ENCODE results near the gene ZNF775.
A peak's percentile ranks its signal among the peaks of the same experiment; 100 is the strongest.

Gene ZNF775

GRCh38 chr7:150355666-150356059 lies 23.5 kb upstream of the ZNF775 start:
- Histone ChIP-seq H3K27me3 (ENCODE audit: control insufficient read depth, insufficient read depth, low read length) (no peaks in the 10 kb centered on the region), H3K4me3 (ENCODE audit: low read length) (no peak overlapping the region), H3K4me1 (ENCODE audit: control insufficient read depth, insufficient read depth, low read length) (peaks cover 15% of the 10 kb centered on the region), H3K9ac (ENCODE audit: low read length) (peak overlapping the region; percentile 19), H3K36me3 (ENCODE audit: control insufficient read depth, insufficient read depth, low read length) (no peaks in the 10 kb centered on the region), H3K9me3 (ENCODE audit: control insufficient read depth, low read length) (no peaks in the 10 kb centered on the region)

DNA sequence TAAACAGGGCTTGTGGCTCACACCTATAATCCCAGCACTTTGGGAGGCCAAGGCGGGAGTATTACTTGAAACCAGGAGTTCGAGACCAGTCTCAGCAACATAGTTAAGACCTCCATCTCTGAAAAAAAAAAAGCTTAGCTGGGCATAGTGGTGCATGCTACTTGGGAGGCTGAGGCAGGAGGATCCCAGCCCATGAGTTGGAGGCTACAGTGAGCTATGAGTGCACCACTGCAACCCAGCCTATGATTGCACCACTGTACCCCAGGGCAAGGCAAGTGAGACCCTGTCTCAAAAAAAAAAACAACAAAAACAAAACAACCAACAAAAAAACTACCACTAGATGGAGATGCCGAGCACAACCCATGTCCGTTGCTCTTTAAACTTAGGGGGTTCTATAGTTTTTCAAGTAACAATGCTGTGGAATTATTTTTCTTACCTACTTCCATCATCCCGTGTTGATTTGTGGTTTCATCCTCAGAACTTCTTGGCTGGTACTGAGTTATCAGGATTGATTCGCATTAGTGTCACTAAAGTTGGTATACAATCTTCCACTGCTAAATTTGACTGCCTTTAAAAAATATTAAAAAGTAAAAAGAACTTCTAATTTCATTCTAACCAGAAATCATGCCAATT lies 22.7 kb upstream of the ZNF775 start:
- H3K27me3 ChIP-seq (ENCODE audit: control insufficient read depth, insufficient read depth, low read length), result no peaks in the 10 kb centered on the region
- H3K4me3 ChIP-seq (ENCODE audit: low read length), result no peak overlapping the region
- H3K9ac ChIP-seq (ENCODE audit: low read length), result no peak overlapping the region
- no peaks in the 10 kb centered on the region for H3K9me3 ChIP-seq (ENCODE audit: control insufficient read depth, low read length)
- peaks cover 15% of the 10 kb centered on the region for H3K4me1 ChIP-seq (ENCODE audit: control insufficient read depth, insufficient read depth, low read length)
- no peaks in the 10 kb centered on the region for H3K36me3 ChIP-seq (ENCODE audit: control insufficient read depth, insufficient read depth, low read length)

DNA sequence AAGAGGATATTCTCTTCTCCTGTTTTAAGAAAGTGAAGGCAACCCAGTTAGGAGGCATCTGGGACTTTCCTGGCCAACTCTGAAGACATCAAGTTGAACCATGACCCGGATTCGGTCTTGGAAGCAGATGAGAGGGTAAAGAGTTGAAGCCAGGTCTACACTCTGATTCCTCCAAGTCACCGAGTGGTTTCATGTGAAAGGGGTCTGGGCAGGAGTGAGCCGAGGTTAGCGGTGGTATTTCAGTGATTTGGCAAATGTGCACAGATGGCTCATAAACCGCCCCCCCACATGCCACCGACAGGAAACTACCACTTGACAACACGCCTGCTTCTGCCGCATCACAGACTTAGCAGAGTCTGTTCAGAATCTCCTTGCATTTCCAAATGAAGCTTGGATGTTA lies 21.9 kb upstream of the ZNF775 start:
- H3K9ac ChIP-seq (ENCODE audit: low read length), result no peak overlapping the region

DNA sequence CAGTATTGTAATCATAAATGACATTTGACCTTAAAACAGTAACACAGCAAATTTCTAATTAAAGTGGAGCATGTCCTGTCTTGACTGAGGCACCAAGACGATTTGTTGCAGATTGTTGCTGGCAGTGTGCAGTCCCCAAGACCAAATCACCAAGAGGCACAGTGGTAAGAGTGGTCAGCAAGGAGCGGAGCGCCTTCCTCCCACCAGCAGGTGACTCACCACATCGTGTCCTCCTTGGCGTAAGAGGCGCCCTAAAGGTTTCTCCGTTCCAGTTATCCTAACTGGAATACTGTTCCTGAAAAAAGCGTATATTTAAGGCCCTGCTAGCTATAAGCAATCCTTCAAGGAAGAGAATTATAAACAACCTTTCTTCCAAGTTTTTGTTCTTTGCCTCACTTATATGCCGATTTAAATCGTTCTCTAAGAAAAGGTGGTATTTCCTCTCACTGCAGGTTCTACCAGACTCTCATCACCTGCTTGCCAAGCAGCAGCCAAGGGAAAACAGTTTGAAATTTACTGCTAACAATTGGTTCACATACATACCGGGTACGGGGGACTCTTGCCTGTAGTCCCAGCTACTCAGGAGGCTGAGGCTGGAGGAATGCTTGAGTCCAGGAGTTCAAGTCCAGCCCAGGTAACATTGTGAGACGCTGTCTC lies 21.2 kb upstream of the ZNF775 start:
- no peaks in the 10 kb centered on the region for H3K36me3 ChIP-seq (ENCODE audit: control insufficient read depth, insufficient read depth, low read length)
- H3K9ac ChIP-seq (ENCODE audit: low read length), result no peak overlapping the region
- H3K27me3 ChIP-seq (ENCODE audit: control insufficient read depth, insufficient read depth, low read length), result no peaks in the 10 kb centered on the region
- no peak overlapping the region for H3K4me3 ChIP-seq (ENCODE audit: low read length)
- H3K9me3 ChIP-seq (ENCODE audit: control insufficient read depth, low read length), result no peaks in the 10 kb centered on the region
- peaks cover 15% of the 10 kb centered on the region for H3K4me1 ChIP-seq (ENCODE audit: control insufficient read depth, insufficient read depth, low read length)

More for the DNA sequence above, 21.9 kb upstream of the ZNF775 start:
- H3K36me3 ChIP-seq (ENCODE audit: control insufficient read depth, insufficient read depth, low read length), result no peaks in the 10 kb centered on the region
- no peak overlapping the region for H3K4me3 ChIP-seq (ENCODE audit: low read length)
- H3K27me3 ChIP-seq (ENCODE audit: control insufficient read depth, insufficient read depth, low read length), result no peaks in the 10 kb centered on the region
- peaks cover 15% of the 10 kb centered on the region for H3K4me1 ChIP-seq (ENCODE audit: control insufficient read depth, insufficient read depth, low read length)
- H3K9me3 ChIP-seq (ENCODE audit: control insufficient read depth, low read length), result no peaks in the 10 kb centered on the region

DNA sequence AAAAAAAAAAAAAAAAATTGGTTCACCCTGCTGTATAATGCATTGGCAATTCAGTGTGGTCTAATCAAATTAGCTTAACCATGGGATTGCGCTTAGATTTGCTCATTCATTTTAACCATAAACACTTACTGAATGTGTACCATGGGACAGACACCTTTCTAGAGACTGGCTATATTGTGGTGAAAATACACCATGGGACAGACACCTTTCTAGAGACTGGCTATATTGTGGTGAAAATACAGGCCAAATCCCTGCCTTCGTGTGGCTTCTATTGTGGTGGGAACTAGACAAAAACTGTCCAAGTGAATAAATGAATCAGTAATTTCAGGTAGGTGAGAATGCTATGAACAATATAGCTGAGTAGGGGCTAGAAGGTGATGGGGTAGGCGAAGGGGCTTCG lies 20.7 kb upstream of the ZNF775 start:
- peaks cover 15% of the 10 kb centered on the region for H3K4me1 ChIP-seq (ENCODE audit: control insufficient read depth, insufficient read depth, low read length)
- no peak overlapping the region for H3K4me3 ChIP-seq (ENCODE audit: low read length)
- no peak overlapping the region for H3K9ac ChIP-seq (ENCODE audit: low read length)
- no peaks in the 10 kb centered on the region for H3K9me3 ChIP-seq (ENCODE audit: control insufficient read depth, low read length)
- H3K36me3 ChIP-seq (ENCODE audit: control insufficient read depth, insufficient read depth, low read length), result no peaks in the 10 kb centered on the region
- H3K27me3 ChIP-seq (ENCODE audit: control insufficient read depth, insufficient read depth, low read length), result no peaks in the 10 kb centered on the region

- Histone ChIP-seq H3K27me3 (ENCODE audit: control insufficient read depth, insufficient read depth, low read length) (no peaks in the 10 kb centered on the region), H3K9me3 (ENCODE audit: control insufficient read depth, low read length) (no peaks in the 10 kb centered on the region), H3K4me1 (ENCODE audit: control insufficient read depth, insufficient read depth, low read length) (peaks cover 15% of the 10 kb centered on the region), H3K36me3 (ENCODE audit: control insufficient read depth, insufficient read depth, low read length) (no peaks in the 10 kb centered on the region), H3K9ac (ENCODE audit: low read length) (no peak overlapping the region), H3K4me3 (ENCODE audit: low read length) (no peak overlapping the region)
Observed at GRCh38 chr7:150358988-150359621, 20.0 kb upstream of the ZNF775 start.

- Histone ChIP-seq H3K9ac (ENCODE audit: low read length) (no peak overlapping the region), H3K4me3 (ENCODE audit: low read length) (no peak overlapping the region), H3K36me3 (ENCODE audit: control insufficient read depth, insufficient read depth, low read length) (no peaks in the 10 kb centered on the region), H3K27me3 (ENCODE audit: control insufficient read depth, insufficient read depth, low read length) (no peaks in the 10 kb centered on the region), H3K9me3 (ENCODE audit: control insufficient read depth, low read length) (no peaks in the 10 kb centered on the region), H3K4me1 (ENCODE audit: control insufficient read depth, insufficient read depth, low read length) (peaks cover 15% of the 10 kb centered on the region)
Observed at GRCh38 chr7:150359622-150360362, 19.3 kb upstream of the ZNF775 start.

GRCh38 chr7:150360363-150361058 lies 18.6 kb upstream of the ZNF775 start:
- no peaks in the 10 kb centered on the region for H3K9me3 ChIP-seq (ENCODE audit: control insufficient read depth, low read length)
- H3K4me3 ChIP-seq (ENCODE audit: low read length), result no peak overlapping the region
- H3K27me3 ChIP-seq (ENCODE audit: control insufficient read depth, insufficient read depth, low read length), result no peaks in the 10 kb centered on the region
- H3K36me3 ChIP-seq (ENCODE audit: control insufficient read depth, insufficient read depth, low read length), result no peaks in the 10 kb centered on the region
- H3K9ac ChIP-seq (ENCODE audit: low read length), result no peak overlapping the region
- H3K4me1 ChIP-seq (ENCODE audit: control insufficient read depth, insufficient read depth, low read length), result peaks cover 7% of the 10 kb centered on the region

GRCh38 chr7:150361402-150361801 lies 17.7 kb upstream of the ZNF775 start:
- Histone ChIP-seq H3K4me1 (ENCODE audit: control insufficient read depth, insufficient read depth, low read length) (no peaks in the 10 kb centered on the region), H3K36me3 (ENCODE audit: control insufficient read depth, insufficient read depth, low read length) (no peaks in the 10 kb centered on the region), H3K9ac (ENCODE audit: low read length) (no peak overlapping the region), H3K9me3 (ENCODE audit: control insufficient read depth, low read length) (no peaks in the 10 kb centered on the region), H3K4me3 (ENCODE audit: low read length) (no peak overlapping the region), H3K27me3 (ENCODE audit: control insufficient read depth, insufficient read depth, low read length) (no peaks in the 10 kb centered on the region)

DNA sequence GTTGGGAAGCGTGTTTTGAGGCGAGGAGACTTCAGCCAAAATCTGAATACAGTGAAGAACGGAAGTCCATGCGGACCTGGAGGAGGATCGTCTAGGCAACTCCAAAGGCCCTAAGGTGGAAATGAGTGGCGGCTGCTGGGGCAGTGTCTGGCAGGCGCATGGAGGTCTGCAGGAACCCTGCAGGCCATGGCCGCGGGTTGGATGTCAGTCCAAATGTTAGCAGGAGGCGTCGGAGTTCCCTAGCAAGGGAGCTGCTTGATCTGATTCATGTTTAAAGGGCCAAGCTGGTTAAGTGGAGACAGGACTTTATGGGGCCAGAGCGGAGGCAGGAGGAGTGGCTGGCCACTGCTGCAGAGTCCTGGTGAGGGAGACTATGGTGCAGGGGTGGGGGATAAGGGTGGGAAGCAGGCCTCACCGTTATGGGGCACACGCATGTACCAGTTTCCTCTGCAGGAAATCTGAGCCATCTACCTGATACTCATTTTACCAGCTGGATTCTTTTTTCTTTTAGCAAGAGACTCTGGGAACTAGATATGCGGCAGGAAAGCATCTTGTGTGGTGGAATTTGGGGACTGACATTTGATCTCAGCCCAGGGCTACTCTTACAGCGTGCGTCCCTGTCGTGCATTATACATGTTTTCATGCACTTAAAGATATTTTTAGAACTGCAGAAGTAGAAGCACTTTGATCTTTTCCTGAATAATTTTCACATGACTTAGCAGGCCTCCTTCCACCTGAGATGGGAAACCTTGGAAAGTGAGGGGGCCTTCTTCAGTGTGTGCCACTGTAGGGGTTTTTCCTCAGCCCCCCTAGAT lies 17.1 kb upstream of the ZNF775 start:
- no peaks in the 10 kb centered on the region for H3K36me3 ChIP-seq (ENCODE audit: control insufficient read depth, insufficient read depth, low read length)
- no peak overlapping the region for H3K4me3 ChIP-seq (ENCODE audit: low read length)
- no peaks in the 10 kb centered on the region for H3K9me3 ChIP-seq (ENCODE audit: control insufficient read depth, low read length)
- no peak overlapping the region for H3K9ac ChIP-seq (ENCODE audit: low read length)
- no peaks in the 10 kb centered on the region for H3K27me3 ChIP-seq (ENCODE audit: control insufficient read depth, insufficient read depth, low read length)
- H3K4me1 ChIP-seq (ENCODE audit: control insufficient read depth, insufficient read depth, low read length), result no peaks in the 10 kb centered on the region

- Histone ChIP-seq H3K4me3 (ENCODE audit: low read length) (no peak overlapping the region), H3K27me3 (ENCODE audit: control insufficient read depth, insufficient read depth, low read length) (no peaks in the 10 kb centered on the region), H3K36me3 (ENCODE audit: control insufficient read depth, insufficient read depth, low read length) (no peaks in the 10 kb centered on the region), H3K9ac (ENCODE audit: low read length) (no peak overlapping the region), H3K9me3 (ENCODE audit: control insufficient read depth, low read length) (no peaks in the 10 kb centered on the region), H3K4me1 (ENCODE audit: control insufficient read depth, insufficient read depth, low read length) (peaks cover 6% of the 10 kb centered on the region)
Observed at GRCh38 chr7:150363370-150363769, 15.8 kb upstream of the ZNF775 start.
